IPS-18c (cell line): ENCODE results near the gene SNRPA1.
A peak's percentile ranks its signal among the peaks of the same experiment; 100 is the strongest.

ENCODE experiments used
- H3K4me3 ChIP-seq: 2 replicates; pipeline ENCODE4 v1.7.0; 2013; ENCODE audit warnings: low read depth, mild to moderate bottlenecking, low read length, moderate library complexity; ENCODE audit not compliant: insufficient read depth
- H3K9me3 ChIP-seq: one replicate; pipeline ENCODE4 v1.6.1; 2013; ENCODE audit warnings: mild to moderate bottlenecking, low read length, moderate library complexity; ENCODE audit not compliant: control insufficient read depth, insufficient read depth

Gene SNRPA1

GRCh38 chr15:101251830-101252820 is 42.9 kb downstream of the SNRPA1 start, which contains the start of gene CHSY1:
CHSY1 (minus strand) TSS chr15:101252048; CDS start chr15:101251456, 592 bp downstream.
- Histone ChIP-seq H3K4me3 (peak within 1 kb of the TSS; percentile 83), H3K9me3 (no peaks in the 10 kb centered on the region)

DNA sequence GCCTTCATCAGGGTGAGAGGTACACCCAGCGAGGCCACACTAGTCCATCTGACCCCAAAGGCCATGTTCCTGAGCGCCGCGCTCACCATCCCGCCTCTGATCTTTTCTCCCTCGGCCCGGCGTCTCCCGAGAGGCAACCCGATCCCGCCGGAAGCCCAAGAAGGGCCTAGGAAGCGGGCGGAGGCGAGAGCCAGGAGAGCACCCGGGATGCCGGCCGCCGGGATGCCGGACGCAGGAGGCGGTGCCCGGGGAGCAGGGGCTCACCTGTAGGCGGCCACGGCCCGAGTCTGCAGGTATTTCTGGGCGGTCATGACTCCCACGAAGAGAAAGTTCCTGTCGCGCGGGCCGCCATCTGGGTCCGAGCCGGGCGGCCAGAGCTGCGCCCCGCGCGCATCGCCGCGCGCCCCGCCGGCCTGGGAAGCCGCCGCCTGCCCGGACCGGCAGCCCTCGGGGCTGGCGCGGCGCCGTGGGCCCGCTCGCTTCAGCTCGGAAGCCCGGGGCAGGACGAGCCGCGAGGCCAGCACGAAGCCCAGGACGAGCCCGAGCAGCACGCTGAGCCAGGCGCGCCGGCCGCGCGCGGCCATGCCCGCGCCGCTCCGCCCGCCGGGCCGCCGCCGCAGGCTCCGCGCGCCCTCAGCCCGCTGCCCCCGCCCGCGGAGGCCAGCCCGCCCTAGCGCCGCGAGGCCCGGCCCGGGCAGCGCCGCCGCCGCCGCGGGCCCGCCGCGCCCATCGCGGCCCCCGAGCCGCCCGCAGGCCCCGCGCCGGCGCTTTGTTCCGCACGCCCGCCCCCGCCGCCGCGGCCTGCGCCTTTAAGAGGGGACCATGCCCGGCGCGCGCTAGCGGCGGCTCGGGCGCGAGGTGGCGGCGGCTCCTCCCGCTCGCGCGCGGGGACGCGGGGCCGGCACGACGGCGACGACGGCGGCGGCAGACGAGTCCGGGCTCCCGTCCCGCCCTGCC is 43.9 kb downstream of the SNRPA1 start:
- H3K9me3 ChIP-seq = no peaks in the 10 kb centered on the region
- peak overlapping the region; percentile 83 for H3K4me3 ChIP-seq

DNA sequence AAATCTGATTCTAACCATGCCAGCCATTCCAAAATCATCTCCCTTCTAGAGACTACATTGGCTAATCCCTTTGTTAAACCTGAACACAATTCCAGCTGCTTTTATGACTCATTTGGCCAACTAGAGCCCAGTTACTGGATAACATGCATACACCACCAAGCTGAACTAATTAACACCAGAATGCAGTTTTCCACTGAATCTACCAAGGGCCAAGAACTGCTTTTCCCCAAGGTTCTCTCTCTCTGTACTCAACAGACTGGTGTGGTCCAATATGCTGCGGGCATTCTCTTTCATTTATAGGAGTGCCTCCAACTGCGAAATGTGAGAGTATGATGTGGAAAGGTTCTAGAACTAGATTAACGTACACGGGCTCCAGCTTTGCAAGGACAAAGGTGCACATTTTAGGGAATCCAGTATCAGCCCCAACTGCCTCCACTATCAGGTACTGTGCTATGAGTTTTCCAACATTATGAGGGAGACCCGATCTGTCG is 44.7 kb downstream of the SNRPA1 start:
- H3K4me3 ChIP-seq = peak overlapping the region; percentile 81

GRCh38 chr15:101248274-101248673 is 46.8 kb downstream of the SNRPA1 start:
- H3K4me3 ChIP-seq = no peak overlapping the region
- no peaks in the 10 kb centered on the region for H3K9me3 ChIP-seq

More for the DNA sequence above, 44.7 kb downstream of the SNRPA1 start:
- H3K9me3 ChIP-seq = no peaks in the 10 kb centered on the region

DNA sequence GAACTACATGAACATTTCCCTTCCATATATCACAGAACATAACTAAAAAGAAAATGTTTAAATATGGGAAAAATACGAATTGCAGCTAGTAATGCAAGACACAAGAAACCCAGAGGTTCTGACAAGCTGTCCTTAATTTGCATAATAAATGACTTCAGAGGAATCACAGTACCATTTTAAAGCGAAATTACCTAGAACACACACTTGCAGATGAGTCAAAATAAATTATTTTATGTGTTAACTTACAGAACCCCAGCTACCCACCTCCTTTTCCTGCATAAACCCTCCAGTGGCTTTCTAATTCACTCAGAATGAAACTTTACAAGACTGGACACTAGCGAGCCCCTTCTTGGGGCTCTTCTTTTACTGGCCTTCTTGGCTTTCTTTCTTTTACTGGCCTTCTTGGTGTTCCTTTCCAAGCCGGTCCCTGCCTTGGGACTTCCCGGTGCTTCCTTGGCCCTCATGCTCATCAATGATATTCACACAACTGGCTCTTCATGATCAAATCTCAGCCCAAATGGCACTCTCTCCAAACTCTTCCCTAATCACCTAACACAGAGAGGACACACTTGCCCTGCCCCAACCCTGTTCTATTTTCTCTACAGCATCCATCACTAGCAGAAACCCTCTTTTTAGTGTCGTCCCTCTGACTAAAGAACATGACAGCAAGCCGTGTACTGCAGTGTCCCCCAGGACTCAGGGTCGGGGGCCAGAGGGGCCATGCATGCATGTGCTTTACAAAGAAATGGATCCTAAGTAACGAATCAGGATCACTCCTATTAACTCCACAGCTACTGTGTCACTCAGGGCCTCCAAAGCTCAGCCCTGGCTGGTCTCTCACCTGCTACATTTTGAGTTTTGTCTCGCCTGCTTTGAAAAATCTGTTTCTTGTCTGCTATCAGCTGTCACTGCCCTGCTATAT is 48.0 kb downstream of the SNRPA1 start:
- Histone ChIP-seq H3K9me3 (no peaks in the 10 kb centered on the region), H3K4me3 (no peak overlapping the region)

- Histone ChIP-seq H3K4me3 (no peak overlapping the region), H3K9me3 (no peaks in the 10 kb centered on the region)
Measured at GRCh38 chr15:101246391-101246790, 48.7 kb downstream of the SNRPA1 start.

GRCh38 chr15:101244889-101245668 is 50.0 kb downstream of the SNRPA1 start:
- Histone ChIP-seq H3K4me3 (no peak overlapping the region), H3K9me3 (no peaks in the 10 kb centered on the region)

DNA sequence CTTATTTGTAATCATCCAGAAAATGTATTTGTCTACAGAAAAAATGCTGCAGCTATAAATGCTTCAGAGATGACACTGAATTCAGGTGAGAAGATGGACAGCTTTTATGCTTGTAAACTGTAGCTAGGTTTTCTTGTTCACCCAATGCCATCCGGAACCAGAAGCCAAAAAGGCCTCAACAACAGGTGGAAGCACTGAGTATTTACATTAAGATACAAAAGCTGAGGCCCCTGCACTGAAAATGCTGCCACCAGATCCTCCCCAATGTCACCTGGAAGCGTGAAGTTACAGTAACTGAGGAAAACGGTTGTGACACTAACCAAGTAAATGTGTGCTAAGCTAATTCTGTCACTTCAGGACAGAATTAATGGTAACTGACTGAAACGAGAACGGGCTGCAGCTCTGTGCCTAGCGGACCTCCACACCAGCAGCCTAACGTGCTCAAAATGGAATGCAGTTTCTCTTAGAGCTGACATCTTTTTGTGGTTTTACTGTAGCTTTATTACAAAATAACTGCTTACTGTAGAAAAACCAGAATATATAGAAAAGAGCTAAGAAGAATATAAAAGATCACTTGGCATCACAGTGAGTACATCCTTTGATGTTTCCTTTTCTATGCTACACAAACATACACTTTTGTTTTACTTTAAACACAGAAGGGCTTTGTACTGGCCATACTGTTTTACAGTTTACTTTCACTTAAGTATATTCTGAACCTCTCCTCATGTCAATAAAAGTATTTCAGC is 50.8 kb downstream of the SNRPA1 start:
- no peaks in the 10 kb centered on the region for H3K9me3 ChIP-seq
- no peak overlapping the region for H3K4me3 ChIP-seq

GRCh38 chr15:101243420-101243819 is 51.6 kb downstream of the SNRPA1 start:
- H3K9me3 ChIP-seq = no peaks in the 10 kb centered on the region
- H3K4me3 ChIP-seq = no peak overlapping the region

DNA sequence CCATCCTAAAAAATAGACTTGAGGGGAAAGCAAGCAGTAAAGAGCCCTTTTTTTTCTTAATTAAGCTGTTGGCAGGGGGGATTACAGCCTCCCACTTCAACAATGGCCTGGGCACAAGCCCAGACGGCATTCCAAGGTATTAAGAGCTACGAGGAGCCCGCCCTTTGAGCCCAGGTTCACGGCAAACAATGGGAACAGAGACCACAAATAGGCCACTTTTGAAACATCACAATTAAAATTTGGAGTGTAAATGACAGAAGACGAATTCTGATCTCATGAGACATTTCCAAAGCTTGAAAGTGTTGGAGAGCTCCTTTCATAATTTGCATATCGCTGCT is 52.1 kb downstream of the SNRPA1 start:
- H3K9me3 ChIP-seq = no peaks in the 10 kb centered on the region
- H3K4me3 ChIP-seq = no peak overlapping the region

DNA sequence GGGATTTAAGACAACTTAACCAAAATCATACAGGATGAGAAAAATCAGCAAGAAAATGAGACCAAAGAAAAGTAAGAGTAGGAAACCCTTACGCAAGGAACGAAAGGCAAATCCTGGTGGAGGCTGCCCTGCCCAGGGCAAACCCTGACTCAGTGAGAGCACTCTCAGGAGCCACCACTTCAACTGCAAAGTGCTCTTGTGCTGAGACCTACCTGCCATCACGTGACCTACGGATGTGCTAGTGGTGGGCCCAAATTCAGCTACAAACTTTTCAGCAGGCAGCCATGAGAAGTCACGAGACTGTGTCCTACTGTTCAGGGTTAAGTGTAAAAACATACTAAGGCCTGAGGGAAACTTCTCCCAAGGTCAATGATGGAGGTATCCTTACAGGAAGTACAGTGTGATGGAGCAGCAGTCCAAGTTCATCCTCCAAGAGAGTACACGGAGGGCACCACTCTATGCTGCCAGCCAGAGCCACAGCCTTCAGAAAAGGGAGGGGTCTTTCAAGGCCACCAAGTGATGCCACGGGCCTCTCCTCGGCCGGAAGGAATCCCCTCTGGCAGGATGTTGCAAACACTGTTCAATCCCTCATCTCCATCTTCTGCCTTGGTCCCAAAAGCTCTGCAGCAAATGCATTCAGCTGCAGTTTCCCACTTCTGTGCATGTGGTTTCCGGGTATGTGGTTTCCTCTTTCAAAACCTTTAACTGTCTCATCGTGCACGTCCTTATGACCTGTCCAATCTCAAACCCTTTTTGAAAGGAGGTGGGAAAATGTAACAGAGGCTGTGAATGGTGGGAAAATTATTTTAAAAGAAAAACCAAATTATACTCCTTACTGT is 52.7 kb downstream of the SNRPA1 start:
- H3K9me3 ChIP-seq = no peaks in the 10 kb centered on the region
- H3K4me3 ChIP-seq = no peak overlapping the region

DNA sequence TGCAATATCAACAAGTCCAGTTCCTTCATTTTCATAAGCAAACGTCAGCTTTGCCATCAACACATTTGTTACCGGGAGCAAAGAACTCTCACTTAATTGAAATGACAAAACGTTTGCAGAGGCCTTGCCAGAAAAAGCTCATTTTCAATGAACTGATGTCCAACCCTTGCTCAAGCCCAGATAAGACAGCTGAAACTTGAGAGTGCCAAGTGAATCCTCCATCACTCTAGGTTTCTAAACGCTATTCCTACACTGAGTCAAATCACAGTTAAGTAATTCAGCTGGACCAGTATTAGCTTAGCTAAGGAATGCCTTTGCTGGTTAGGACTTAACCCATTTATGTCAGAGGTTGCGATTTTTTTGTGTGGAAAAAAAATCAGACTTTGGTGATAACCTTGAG is 54.7 kb downstream of the SNRPA1 start:
- no peaks in the 10 kb centered on the region for H3K9me3 ChIP-seq
- H3K4me3 ChIP-seq = no peak overlapping the region

DNA sequence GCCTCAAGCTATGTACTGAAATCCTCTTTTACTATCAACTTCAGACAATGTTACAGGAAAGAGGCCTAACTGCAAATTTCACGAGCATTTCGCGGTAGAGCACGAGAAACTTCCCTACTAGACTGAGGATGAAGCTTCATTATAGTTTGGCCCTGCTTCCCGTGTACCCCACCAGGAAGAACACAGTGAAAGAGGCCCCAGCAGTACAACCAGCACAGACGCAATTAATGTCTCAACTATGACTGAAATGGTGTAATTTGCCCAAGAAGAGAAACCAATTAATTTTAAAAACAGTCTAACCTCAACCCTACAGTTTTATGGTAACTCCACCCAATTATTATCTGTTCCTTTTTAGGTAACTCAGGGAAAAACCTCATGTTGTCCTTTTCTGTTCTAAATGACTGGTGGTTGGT is 55.3 kb downstream of the SNRPA1 start:
- no peaks in the 10 kb centered on the region for H3K9me3 ChIP-seq

DNA sequence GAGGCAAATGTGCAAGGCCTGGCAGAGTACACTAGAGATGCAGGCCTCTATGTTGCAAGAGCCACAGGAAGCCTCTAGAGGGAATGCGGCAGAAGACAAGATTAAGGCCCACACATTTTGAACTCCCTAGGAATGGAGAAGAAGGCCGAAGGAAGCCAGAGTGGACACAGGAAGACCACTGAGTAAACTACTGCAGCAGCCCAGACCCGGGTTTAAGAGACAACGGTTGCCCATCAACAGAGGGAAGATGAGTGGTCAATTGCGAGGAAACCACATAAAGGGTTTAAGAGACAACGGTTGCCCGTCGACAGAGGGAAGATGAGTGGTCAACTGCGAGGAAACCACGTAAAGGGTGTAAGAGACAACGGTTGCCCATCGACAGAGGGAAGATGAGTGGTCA is 57.8 kb downstream of the SNRPA1 start:
- H3K4me3 ChIP-seq = no peak overlapping the region
- H3K9me3 ChIP-seq = no peaks in the 10 kb centered on the region

More for the DNA sequence above, 55.3 kb downstream of the SNRPA1 start:
- H3K4me3 ChIP-seq = no peak overlapping the region
